Stimulated activated CD4-positive, alpha-beta T cell treated with anti-CD3 and anti-CD28 coated beads, TNF-alpha, amount 100 ng/mL, for 48 hours (primary cell): ENCODE data around the gene HOXB2.

Experiments
- DNase-seq, 3 donors: peaks; one replicate each; pipeline ENCODE4 v3.0.0-alpha.2; 2020; ENCODE audit warnings: low read depth in 3 of 3

HOXB2 gene

DNA sequence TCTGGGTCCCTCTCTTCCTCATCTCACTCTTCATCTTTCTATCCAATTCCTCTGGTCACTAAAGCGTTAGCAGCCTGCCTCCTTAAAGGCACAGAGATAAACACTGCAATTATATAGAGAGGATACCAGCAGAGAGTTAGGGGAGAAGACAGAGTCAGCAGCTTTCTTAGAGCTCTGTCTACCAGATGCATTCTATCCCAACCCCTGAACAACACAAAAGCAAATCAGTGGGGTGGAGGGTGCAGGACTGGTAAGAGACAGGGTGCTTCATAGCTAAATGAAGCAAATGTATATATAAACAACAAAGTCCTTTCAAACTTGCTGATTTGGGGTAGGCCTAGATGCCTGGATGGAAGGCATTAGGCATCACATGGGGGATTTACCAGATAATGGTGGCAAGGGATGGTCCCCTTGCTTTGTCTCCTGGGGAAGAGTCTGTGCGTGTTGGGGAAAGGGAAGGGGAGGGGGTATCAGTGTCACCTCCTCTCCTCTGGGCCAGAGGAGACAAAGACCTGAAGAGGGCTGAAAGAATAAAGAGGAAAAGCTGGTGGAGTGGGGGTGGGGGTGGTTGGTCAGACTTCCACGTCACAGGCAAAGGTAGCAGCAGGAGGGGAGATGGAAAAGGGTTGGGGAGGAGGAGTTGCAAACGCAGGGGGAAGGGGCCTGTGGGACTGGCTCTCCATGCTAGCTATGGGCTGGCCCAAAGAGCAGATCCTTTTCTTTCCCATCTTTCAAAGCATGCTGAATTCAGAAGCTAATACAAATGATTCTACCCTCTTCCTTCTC is 21.2 kb upstream of the HOXB2 start:
- DNase-seq = no peak

DNA sequence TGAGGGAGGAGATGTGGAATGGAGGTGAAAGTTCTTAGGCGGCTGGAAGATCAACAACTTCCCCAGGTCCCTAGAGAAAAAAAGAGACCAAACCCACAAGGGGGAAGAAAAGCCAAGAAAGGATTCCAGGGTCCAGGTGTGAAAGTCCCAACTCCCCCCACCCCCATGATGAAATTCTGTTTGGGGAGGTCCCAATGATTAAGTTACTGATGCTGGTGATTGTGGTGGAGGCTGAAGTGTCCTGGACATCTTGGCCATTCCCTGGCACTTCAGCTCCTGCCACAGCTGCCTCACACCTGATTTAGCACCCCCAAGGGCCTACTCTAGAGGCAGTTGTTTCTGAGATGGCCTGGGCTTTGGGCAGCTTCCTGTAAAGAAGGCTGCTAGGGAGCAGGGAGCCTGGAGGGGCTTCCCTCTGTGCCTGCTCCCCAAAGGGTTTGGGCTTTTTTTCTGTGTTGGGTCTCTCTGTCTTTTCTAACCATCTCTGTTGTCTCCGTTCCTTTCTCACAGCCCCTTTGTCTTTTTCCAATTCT is 20.2 kb upstream of the HOXB2 start:
- no peak for DNase-seq

DNA sequence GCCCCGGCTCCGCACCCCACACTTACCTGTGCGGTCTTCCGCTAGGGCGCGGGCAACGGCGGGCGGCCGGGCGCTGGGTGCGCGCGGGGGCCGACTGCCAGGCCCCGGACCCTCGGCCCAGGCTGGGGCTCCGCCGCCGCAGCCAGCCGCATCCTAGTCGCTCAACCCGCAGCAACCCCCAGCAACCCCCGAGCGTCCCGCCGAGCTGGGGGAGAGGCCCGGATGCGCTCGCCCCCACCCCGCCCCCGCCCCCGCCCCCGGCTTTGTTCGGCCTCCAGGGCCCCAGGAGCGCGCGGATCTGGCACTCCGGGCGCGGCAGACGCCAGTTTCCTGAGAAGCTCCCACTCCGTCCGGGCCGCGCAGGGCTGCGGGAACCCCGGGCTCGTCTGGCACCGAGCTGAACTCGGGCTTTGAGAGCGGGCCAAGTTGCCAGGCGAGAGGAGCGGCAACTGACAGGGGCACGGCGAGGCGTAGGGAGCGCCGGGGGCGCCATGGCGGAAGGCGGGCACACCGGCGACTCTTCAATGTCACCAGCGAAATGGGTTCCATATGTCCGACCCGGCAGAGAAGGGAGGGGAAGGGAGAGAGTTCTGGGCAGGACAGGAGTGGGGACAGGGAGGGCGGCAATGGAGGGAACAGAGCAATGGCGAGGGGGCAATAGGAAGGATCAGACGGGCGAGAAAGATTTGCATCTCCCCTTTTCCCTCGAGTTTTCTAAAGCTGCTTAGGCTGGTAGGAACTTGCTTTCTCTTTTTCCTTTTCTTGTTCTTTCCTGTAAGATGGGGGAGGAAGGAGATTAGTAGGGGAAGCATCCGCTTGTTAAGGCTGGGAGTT is 19.5 kb upstream of the HOXB2 start:
- no peak for DNase-seq

DNA sequence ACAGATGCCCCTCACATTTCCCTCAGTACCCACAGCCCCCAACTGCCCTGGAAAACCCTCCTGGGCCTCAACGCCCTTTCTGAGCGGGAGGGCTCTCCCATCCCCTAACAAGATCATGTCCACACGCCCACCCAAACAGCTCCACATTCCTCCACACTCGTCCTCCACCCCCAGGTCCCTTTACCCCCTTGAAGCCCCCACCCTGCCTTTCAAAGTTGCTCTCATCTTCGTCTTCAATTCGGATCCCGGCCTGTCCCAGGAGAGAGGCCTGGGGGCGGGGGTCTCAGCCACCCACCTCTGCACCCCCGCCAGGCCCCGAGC is 18.9 kb upstream of the HOXB2 start:
- DNase-seq = no peak

DNA sequence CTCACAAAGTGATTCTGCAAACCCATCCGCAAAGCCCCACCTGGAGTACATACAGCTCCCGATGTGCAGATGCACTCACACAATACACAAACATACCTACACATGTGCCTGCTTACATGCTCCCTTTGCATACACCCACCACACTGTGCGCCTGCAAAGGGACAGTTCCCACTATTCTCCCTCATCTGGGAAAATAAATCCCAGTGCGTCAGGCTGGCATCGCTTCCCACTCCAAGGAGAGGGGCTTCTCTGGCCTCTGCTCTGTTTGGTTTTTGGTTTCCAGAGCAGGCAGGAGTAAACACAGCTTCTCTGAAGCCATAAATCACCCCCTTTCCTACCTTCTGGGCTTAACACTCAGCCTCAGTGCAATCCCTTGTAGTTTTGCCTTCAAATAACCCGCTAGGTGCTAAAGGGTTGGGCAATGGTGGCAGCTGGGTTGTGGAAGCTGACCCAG is 18.5 kb upstream of the HOXB2 start:
- no peak for DNase-seq

DNA sequence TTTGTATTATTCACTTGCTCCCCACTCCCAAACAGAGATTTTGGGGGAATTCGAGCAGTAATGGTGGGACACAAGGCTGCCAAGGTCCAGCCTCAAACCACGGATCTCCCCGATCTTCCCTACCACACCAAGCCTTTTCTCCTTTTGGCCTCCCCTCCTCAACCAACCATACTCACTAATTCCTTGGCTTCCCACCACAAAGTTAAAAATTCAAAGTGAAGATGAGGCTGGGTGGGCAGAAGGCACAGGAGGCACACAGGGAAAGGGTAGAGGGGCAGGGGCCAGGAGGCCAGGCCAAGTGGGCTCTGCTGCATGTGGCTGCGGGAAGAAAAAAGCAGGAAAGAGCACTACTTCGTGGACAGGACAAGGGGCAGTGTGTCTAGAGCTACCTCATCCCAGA is 18.0 kb upstream of the HOXB2 start:
- DNase-seq = no peak

DNA sequence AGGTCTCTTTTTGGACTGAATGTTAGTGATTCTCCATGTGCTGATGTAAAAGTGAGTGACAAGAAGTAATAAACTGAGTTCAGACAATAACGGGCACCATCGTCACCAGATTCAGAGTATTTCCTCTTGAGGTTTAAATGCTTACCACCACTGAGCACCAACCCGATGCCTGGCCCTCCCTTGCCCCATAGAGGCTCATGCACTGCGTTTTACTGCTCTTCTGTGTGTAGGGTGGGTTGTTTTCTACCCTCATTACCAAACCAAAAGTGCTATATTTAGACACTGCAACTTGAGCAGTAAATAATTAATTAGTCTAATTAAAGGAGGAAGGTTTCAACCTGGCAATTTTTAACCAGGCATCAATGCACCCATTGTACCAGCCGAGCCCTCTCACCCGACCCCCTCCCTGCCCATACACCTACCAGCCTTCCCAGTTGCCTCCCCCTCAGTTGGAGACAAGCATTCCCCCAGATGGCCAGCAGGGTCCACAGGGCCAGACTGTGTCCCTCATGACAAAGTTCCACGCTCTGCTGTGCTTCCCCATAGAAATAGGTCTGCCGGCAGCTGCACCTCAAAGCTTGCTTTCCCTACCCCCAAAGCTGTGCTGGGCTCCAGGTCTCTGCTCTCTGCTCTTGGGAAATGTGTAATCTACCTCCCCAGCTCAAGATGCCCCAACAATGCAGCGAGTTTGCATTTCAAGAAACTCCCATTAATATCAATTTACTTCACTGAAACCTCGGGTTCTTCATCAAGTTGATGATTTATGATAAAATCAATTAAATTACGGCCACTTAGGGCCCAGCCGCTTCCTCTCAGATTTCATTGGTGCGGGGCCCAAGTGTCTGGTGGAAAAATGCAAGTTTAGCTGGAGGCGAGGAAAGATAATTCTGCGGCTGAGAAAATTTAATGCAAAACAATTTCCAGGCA is 17.2 kb upstream of the HOXB2 start:
- DNase-seq = no peak

DNA sequence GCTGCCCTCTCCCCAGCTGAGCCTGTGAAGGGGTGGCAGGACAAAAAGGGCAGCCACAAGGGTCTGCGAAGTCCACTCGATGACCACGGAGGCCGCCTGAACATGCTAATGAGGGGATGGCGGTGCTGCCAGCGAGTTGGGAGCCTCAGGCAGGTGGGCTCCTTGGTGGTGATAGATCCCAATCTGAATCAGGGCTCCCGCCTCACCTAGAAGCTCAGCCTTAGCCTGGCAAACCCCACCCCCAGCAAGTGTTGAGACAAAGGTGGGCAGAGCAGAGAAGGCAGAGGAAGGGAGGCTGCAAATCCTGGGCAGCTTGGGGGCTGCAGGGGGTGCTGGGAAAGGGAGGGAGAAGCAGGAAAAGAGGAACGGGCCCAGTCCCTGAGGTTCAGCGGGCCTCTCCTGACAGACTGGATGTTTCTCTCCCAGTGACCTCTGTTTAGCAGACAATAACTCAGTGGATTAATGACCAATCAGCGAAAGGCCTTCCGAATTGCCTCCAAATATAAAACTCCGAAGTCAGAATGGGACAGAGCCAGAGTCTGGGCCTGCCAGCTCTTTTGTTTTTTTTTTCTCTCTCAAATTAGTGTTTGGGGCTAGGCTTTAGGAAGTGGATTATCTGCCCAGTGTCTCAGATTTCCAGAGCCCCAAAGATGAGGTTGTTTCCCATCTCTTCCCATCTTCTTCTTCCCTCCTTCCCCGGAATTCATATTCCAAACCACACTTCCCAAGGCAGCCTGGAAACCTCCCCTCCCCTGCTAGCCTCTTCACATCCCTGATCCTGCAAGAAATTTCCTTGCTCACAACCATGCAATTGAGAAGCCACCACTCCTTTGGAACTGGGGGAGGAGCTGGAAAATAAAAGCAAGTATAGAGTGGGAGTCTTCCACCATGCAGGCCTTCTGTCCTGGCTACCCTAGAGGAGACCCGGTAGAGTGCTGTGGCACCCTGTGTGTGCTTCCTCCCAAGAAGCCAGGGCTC is 15.2 kb upstream of the HOXB2 start:
- DNase-seq = no peak

DNA sequence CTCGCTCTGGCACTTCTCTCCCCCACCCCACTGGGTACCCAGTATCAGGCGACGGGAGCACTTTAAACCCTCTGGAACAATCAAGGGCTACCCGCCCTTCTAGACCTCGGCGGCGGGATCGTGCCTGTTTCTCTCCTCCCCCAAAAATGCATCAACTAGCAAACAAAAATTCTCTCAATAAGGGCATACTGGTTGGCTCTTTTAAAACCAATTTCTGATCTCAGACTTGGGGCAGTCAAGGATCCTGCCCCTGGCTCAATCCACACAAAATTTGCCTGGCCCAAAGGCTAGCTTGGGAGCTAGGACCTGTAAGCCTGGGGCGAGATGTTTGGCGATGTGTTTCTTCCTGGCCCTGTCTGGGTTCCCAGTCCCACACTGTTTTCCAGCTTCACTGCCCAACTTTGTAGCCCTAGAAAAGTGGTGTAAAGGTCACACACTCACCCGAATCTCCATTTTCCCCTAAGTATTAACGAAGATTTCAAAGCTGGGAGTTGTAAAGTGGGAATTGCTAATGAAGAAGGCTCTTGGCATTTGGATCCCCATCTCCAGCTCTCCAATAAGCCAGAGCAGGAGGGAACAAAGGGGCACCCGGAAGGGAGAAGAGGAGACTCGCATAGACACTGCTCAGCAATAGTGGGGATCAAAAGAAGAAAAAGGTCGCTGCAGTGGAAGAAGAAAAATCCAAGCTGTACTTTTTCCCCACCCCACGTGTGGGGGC is 14.4 kb upstream of the HOXB2 start:
- DNase-seq = no peak

DNA sequence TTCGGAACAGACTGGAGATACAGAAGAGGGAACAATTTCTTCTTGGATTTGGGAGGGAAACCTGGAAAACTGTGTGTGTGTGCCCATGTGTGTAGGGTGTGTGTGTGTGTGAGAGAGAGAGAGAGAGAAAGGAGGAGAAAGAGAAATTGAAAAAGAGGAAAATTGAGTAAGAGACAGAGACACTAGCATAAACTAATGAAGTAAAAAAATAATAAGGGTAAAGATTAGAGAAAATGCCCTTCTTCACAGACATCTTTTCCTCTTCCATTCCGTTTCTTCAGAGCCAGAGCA is 13.9 kb upstream of the HOXB2 start:
- no peak for DNase-seq

DNA sequence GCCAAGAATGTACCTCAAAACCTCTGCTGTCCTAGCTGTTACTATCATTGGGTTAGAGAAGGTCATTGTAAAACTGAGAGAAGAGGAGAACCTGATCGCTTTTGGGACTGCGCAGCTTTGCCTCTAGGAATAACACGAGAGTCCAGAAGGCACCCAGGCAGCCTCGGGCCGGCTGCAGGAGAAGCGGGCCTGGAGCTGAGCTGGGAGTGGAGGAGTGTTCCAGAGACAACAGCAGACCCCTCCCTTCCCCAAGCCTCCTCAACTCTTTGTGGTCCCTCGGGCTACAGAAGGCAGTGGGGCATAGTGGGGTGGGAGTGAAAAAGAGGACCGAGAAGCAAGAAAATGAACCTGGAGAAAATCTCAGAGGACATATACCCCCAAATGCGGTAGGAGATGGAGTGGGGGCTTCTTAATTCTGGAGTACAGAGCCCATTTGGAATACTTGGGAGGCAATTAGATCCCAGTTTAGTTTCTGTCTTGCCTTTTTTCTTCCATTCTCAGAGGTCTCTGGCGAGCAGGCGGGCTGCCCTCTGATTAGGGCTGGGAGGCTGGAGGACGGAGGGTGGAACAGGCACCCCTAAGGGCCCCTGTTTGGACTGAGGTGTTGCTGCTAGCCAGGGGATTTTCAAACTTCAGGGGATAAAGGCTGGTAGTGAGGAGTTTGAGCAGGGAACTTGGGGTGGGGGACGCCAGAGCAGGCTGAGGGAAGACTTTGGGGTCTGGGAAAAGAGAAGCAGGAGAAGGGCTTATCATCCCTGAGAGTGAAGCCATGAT is 13.3 kb upstream of the HOXB2 start:
- DNase-seq = no peak

DNA sequence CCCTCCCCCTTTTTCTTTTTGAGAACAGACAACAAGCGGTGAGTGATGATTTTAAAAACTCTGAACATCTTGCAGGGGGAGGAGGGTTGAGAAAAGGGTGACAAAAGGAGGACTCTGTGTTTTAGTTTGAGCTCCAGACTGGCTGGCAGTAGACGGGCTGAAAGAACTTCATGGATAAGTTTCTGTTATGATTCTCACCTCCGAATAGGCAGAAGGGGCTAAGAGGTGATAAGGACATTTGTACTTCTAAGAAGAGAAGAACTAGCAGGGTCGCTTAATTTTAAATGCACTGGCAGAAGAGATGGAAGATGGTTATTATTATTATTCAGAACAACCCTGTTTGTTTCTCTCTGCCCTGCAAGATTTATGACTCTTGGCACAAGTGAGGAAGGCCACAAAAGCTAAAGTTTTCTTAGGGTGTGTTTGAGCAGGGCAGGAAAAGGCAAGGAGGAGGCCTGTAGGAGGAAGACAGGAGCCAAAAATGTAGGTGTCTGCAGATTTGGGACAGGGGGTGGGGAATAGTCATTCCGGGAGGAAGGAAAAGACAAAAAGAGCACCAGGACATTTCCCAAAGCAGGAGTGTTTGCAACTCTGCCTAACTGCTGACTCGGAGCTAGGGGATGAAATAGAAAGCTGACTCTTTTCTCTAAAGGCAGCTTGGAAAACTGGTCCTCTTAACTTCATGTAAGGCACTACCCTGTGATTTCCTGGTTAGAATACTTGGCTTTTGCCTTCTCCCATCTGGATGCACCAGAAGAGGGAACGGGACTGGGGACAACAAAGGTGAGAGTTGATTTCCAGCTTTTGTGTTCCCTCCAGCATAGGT is 11.9 kb upstream of the HOXB2 start:
- no peak for DNase-seq

DNA sequence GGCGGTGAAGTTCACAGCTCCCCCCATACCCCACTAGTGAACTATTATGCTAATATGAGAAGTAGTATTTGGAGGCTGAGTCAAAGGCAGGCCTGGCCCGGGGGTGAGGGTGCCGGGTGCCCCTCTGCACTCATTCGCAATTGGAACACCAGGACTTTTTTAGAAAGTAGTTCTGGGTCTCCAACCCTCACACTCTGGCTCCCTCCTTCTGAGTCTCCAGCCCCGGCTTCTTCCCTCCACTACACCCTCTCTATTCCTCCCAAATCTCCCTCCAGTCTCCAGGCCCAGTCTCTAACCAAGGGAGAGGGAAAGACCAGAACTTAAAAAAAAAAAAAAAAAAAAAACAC is 11.3 kb upstream of the HOXB2 start:
- no peak for DNase-seq

DNA sequence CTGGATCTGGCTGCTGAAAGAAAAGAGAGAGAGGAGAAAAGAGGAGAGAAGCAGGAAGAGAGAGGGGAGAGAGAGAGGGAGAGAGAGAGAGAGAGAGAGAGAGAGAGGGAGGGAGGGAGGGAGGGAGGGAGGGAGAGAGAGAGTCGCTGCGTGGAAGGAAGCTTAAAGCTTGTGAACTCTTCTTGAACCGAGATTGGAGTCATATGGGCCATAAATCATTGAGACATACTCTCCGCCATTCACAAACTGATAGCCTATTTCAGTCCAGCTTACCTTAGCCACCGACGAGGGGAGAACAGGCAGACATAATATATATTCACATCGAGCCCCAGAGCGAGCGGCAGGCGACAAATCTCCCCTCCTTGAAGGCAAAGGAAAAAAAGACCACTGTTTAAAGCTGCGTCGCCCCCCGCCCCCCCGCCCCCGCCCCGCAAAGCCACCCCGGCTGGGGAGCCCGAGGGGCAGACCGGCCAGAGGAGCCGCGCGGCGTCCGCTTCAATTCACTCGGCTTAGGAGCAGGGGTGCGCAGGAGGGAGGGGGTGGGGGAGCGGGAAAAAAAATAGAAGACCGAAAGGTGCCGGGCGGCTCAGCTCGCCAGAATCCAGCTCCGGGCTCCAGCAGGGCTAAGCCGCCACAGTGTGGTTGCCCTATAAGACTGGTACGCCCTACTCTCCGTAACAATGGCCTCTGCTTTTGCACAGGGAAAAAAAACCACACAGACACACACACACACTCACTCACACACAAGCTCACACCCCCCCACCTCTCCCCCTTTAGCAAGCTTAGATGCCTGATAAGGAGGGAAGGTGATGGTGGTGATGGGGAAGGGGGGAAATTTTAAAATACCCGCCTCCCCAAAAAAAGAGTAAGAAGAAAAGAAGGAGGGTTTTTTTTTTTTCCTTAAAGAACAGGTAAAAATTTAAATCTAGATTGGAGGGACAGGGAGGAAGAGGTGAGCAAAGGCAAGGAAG is 10.6 kb upstream of the HOXB2 start:
- no peak for DNase-seq

DNA sequence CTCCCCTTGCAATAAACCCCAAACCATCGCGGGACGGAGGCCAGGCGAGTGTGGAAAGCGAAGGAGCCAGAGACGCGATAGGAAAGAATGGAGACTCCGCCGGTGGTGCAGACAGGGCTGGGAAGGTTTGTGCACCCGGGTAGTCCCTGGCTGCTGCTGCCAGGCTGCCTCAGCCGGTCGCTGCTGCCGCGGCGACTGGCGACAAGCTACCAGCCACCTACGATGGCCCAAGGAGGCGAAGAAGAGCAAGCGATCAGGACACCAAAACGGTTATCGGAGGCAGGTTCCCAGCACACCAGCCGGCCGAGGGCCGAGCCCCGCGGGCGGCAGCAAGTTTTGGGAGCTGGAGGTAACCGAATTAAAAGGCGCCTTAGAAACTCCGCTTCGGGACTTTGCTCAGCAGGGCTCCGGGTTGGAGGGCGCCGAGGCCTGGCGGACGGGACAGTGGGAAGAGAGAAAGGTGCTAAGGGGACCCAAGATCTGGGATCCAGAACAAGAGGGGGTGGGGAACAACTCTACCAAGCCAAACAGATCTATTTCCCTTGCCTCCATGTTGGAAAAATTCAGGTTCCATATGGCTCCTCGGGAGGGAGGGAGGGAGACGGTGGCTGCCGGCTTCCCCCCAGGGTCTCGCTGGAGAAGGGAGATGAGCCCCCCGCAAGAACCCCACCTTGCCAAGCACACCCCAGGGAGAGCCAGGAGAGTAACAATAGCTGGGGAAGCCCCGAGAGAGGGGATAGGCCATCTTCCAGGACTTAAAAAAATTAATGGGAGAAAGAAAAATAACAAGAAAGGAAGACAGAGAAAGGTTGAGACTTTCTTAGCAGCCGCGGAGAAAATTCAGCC is 9.7 kb upstream of the HOXB2 start:
- no peak for DNase-seq

DNA sequence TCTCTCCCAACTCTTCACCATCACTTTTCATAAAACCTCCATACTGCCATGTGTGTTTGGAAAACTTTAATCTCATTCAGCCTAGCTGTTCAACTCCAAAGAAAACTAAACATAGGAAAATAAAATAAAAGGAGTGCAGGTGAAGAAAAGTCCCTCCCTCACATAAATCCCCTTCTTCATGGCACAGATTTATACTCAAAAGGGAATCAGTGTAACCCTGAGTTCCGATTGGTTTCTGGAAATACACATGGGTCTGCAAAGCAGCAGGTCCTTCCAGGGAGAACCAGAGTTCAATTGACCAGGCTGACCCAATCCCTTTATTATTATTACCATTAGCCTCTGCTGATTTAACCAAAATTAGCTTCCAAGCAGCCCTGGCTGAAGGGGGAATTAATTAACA is 8.9 kb upstream of the HOXB2 start:
- DNase-seq = no peak

DNA sequence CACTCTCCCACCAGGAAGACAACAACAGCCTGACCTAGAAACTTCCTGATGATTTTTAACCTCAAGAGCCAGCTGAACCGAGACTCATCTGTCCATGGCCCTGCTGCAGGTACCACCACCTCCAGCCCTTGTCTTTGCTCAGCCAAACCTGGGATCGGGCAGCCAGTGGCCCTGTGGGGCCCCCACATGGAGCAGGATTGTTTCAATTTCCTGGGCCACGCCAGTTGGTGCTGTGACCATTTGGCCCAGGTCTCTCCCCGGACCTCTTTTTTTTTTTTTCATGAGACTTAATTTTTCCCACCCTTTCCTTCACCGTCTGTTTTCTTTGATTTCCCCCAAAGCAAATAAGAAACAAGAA is 8.3 kb upstream of the HOXB2 start:
- no peak for DNase-seq
